ENCODE measurements around the gene SPATA4.

DNA sequence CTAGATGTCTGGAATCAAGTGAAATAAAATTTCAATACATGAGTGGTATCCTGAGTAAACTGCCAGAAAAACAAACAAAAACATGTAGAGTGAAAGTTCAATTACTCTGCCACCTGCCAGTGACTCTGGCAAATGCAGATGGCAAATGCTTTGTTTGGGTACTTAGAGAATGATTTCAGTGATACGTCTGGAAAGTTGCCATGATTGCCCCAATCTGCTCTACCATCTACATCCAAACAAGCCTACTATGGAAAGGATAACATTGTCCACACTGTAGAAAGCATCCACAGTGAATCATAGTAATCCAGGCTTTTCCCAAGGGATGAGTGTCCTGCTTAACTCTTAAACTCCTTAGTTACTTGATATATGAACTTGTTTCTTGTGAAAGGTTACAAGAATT lies 3.4 kb downstream of the SPATA4 start:
- TF ChIP-seq, protein P1, sequence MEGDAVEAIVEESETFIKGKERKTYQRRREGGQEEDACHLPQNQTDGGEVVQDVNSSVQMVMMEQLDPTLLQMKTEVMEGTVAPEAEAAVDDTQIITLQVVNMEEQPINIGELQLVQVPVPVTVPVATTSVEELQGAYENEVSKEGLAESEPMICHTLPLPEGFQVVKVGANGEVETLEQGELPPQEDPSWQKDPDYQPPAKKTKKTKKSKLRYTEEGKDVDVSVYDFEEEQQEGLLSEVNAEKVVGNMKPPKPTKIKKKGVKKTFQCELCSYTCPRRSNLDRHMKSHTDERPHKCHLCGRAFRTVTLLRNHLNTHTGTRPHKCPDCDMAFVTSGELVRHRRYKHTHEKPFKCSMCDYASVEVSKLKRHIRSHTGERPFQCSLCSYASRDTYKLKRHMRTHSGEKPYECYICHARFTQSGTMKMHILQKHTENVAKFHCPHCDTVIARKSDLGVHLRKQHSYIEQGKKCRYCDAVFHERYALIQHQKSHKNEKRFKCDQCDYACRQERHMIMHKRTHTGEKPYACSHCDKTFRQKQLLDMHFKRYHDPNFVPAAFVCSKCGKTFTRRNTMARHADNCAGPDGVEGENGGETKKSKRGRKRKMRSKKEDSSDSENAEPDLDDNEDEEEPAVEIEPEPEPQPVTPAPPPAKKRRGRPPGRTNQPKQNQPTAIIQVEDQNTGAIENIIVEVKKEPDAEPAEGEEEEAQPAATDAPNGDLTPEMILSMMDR (IDR thresholded peaks at IDR 0.05; ENCODE audit: low read depth, low read length): peak; percentile 47
- no peak for TF ChIP-seq EZH2phosphoT487 (IDR thresholded peaks at IDR 0.05; ENCODE audit: low read depth)
